Stimulated activated CD8-positive, alpha-beta memory T cell treated with anti-CD3 and anti-CD28 coated beads, Interleukin-4, amount 100 ng/mL, for 1 hour (primary cell): Measurements from ENCODE around the gene NENF.

Experiments
- DNase-seq, 2 donors: peaks; one replicate each; pipeline ENCODE4 v3.0.0-alpha.2; 2020; ENCODE audit warnings: low read depth in 2 of 2, low spot score in 1 of 2

The NENF gene

DNA sequence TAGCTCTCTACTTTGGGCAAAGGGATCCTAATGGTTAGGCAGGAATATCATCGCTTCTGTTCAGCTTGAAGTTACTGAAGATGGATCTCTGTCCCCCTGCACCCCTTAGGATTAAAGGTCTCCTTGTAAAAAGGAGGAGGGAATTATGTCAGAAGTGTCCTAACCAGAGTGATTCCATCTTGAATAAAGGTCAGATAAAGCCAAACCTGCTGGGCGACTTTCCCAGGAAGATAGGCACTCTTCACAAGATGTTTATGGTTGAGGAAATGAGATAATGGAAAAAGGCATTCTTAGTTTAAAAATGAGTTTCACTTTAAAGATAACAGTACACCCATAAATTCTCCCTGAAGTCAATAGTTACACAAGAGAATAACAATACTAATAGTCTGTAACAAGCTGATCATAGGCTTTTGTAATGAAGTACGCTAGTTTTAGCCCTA, 1.7 kb upstream of the NENF start:
- DNase-seq: no peak

DNA sequence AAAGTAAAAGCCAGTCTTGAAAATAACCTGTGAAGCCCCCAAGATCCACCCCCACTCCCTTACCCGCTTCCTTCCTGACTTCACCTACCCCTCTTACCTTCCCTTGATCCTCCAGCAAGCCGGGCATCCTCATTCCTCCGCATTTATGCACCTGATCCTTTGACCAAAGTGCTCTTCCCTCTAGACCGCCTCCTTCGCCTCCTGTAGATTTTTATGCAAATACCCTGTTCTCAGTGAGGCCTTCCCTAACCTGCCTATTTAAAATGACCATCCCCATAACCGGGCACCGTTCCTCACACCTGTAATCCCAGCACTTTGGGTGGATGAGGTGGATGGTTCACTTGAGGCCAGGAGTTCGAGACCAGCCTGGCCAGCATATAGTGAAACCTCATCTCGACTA, 1.1 kb upstream of the NENF start:
- no peak for DNase-seq

DNA sequence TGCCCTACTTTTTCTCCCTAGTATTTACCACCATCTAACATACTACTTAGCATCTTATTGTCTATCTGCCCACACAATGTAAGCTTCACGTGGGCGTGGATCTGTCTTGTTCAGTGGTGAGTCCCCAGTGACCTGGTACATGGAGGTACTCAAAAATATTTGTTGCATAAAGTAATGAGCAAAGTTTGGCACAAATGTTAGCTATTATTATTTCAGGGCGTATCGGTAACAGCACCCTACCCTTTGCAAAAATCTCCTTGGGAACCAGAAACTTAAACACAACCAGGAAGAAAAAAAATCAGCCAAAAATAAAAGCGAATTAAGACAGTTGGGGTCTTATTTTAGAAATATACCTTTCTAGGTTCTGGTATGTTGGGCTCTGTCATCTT, 454 bp upstream of the NENF start:
- DNase-seq: no peak

DNA sequence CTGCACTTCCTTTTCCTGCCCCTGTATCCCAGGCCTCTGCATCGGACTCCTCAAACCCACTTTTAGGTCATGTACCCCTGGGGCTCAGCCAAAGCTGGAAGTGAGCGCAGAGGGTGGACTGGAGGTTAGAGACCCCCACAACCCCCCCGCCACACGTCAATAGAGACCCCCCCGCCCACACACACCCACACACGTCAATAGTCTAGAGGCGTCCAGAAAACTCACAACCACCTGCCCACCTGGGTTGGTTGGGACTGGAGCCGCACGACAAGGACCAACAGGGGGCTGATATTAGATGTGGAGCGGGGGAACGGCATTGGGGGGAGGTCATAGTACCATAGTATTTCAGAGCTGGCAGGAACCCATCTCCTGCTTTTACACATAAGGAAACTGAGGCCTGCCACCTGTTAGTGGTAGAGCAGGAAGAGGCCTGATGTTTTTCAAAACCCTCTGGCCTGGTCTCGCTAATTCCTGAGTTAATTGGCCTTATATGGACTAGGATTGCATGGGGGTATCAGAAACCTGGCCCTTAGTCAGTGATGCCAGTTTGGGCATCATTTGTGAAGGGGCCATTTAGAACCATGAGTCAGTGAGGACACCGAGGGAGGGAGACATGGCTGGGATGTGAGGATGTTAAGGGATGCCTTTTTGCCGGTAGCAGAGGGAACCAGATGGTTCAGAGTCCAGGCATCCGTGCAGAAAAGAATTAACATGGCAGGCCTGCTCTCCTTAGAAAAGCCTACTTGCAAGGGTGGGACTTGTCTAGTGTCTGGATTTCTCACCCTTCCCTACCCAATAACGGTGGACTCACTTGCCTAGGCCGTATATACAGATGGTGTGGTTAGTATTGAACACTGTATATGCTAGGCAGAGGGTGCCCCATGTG, 1.1 kb downstream of the NENF start:
- no peak for DNase-seq

DNA sequence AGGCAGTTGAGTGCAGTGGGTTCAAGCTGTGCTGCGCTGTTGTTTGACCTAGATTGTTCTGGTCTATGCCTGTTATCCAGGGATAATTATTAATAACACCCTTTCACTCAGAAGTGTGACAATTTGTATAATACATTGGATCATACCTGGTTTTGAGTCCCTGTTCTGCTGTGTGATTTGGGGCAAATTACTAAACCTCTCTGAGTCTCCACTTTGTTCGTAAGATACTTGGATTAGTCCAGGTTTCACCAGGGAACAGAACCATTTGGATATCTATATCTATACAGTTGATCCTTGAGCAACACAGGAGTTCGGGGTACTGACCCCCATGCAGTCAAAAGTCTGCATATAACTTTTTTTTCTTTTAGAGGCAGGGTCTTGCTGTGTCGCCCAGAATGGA, 2.3 kb downstream of the NENF start:
- DNase-seq: no peak

DNA sequence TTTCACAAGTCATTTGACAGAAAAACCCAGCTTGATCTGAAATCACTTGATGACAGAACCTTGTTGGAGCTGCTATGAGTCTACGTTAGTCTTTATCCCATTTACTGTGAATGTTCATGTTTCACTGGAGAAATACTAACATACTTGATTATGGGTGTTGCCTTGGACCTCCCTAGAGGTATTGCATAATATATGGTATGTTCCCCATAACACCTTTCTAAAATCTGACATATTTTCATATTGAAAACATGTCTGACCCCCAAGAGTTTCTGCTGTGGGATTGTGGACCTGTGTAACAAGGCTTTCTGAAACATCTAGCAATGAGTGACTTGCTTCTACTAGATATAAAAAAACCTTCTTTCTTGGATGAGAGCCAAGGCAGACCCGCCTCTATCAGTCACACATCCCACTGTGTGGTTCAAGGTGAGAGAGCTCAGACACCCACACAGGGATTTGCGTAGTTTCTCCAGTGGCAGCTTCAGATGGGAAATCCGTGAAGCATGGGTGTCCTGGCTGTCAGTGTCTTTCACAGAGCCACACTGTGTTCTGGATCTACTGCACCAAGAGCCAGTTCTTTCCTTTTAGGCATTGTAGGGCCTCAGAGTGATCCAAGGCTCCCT, 4.6 kb downstream of the NENF start:
- no peak for DNase-seq

DNA sequence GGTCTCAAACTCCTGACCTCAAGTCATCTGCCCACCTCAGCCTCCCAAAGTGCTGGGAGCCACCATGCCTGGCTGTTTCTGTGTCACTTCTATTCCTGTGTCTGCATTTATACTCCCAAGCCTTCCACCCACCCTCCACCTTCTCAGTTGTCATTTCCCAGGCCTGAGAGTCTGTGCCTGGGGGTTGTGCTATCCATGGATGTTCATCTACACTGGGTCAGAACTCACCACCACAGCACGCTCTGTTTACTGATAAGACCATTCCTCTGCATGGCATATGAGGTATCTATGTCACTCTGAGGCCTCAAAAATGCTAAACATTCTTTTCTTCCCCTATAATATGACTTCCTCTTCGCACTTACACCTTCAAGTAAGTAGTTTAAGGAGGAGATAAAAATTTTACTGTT, 6.1 kb downstream of the NENF start:
- DNase-seq: no peak

DNA sequence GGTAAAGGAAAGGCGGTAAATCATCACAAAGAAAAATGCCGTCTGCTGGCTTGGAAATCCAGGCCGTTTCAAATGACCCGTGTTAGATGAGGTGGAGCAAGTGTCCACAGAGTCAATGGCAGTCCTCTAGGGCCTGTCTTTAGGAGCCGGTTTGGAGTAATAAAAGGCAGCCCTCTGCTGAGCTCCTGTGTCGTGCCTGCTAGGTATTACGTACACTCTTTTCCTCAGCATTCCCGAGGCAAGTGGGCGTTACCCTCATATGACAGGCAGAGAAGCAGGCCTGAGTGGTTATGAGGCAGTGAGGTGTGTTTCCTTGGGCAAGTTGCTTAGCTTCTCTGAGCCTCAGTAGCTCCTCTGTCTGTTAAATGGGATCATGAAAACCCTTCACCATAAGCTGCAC, 7.7 kb downstream of the NENF start:
- no peak for DNase-seq

DNA sequence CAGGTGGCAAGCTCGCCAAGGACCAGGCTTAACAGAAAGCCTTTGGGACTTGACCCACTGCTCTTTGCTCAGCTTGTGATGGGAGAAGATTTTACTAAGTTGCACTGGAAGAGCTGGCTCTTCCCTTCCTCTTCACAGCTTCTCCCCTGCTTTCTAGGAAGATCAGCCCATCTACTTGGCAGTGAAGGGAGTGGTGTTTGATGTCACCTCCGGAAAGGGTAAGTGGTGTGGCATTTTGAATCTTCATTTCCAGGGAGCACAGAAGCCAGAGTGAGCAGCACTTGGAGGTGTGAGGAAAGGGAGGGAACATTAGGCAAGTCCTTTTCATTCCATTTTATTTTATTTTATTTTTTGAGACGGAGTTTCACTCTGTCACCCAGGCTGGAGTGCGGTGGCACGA, 9.7 kb downstream of the NENF start:
- no peak for DNase-seq

DNA sequence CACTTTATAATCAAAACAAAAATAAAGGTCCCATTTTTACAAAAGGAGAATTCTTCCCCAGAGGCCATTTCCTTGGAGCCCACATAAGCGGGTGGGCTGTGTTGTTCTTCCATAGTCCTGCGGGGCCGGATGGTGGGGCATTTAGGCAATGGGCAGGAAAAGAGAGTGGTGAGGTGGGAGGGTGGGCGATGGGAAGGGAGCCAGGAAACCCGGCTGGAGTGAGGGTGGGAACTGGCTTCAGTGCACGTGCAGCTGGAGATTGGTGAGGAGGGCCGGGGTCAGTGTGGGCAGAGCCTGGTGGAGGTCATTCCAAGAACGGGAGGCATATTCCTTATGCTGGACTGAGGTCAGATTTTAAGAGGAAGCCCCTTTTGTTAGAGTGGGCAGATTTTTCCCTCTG, 13.6 kb downstream of the NENF start:
- DNase-seq: no peak

DNA sequence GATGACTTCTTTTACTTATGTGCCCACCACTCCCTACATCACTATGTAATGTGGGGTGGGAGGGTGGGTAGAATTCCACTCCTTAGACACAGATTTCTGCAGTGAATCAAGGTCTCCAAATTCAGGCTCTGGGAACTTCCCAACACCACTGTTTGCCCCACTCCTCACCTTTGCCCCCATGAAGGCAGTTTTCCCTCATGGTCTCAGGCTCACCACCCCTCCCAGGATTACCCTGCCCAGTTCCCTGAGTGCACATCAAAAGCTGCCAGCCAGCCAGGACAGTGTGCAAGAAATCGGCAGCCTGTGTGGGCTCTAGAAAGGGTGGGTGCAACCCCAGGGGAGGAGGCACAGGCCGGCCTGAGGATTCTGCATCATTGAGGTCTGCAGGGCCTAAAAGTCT, 14.8 kb downstream of the NENF start:
- DNase-seq: no peak

DNA sequence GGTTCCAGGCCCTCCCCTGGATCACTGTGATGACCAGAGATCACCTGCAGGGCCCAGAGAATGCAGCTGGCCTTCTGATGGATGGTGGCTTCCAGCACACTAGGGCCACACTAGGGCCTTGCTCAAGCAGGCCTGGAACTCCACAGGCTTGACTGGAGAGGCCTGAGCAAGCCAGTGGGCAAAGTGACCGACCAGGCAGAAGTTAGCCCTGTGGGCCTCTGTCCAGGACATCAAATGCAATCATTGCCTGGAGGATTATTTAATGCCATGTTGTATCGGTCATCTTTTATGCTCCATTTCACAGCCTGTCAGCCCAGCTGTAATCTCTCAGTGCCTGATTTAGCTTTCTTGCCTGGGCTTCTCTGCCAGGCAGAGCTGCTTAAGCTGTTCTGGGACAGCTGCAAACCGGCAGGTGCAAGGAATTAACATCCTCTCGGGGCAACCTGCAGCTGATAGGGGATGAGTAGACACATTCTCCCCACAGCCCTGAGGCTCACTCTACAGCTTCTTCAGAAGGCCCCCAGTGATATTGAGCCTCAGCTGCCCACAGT, 17.7 kb downstream of the NENF start:
- DNase-seq: no peak

DNA sequence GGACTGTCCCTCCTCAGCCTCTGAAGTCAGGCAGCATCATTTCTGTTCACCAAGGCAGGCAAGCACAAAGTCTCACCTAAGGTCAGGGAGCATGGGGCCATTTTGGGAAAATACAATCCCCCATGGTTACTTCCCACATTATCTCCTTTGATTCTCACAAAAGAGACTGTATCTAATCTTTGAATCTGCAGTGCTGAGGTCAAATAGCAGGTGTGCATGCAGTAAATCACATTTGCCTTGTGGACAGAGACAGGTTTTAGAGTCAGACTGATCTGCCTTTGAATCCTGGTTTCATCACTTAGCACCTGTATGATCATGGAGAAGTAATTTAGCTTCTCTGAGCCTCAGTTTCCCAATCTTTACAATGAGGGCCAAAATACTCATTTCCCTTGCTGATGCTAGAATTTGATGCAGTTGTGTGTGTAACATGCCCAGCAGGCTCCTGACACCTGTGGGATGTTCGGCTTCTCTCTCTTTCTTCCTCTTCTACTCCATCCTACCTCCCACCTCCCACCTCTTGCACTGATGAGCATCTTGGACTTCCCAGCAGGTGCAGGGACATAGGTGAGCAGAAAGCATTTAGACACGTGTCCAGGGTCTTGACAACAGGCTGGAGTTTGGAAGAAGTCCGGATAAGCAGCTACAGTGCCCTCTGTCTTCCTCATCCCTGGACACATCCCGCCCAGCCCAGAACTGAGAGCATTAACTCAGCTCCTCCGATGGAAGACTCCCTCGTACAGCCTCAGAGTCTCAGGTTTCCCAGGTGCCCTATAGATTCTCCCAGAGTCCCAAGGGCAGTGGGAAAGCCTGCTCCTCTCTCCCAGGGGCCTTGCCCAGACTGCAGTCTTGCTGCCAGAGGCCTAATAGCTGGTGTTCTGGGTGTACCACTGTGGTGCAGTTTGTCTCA, 18.9 kb downstream of the NENF start:
- no peak for DNase-seq

DNA sequence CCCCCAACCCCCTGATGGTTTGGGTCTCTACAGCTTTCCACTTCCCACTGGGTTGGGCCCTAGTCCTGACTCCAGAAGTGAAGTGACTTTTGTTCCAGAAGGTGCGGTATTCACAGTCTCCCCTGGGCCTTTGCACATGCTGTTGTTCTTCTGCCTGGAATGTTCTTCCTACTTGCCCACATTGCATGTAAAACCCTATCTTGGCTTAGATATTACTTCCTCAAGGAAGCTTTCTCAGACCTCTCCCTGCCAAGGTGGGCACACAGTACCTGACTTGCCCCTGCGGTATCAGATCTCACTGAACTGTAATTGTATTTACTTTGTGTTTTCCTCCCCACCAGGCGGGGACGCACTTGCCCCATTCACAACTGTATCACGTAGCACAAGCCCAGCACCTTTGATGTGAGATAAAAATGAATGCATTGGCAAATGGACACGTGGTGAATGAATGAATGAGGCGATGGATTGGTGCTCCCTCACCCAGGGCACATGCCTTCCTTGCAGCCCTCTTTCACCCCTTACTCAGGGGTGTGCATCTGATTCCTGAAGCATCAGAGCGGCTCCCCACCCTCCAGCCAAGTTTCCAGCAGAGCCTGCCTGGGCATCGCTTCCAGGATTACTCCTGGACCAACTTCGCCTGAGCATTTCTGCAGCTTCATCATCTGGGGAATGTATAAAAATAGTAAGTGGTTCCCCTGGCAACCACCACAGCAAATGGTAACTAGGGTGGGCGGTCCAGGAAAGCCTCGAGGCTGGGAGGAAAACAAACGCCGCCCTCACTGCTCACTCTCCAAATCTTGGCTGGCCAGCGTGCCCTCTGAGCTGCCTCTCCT, 19.8 kb downstream of the NENF start:
- no peak for DNase-seq

DNA sequence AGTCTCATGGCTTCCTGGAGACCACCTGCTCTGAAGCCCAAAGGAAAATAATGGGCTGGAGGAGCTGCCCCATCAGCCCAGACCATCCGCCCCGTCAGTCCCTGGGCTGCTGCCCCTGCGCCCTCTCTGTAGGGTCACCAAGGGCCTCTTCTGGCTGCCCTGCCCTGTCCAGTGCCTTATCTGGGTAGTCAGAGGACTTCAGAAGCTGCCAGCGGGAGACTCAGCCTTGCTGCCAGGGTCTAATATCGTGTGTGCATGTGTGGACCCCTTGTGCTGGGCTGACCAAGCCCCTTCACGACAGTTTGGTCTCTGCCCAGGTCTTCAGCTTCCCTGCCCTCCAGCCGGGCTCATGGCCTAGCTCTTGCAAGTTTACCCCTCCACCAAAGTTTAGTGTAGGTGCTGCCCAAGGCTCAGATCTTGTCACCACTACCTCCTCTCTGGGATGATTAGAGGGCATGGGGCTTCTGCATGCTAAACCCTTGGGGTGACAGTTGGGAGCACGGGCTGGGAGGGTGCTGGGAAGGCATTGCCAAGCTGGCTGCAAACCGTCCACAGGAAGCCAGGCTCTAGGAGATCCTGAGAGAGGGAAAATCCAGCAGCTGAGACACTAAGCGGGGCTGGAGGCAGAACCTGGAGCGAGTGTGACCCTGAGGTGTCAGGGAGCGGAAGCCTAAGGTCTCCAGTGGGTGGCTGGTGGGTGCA, 20.6 kb downstream of the NENF start:
- no peak for DNase-seq

DNA sequence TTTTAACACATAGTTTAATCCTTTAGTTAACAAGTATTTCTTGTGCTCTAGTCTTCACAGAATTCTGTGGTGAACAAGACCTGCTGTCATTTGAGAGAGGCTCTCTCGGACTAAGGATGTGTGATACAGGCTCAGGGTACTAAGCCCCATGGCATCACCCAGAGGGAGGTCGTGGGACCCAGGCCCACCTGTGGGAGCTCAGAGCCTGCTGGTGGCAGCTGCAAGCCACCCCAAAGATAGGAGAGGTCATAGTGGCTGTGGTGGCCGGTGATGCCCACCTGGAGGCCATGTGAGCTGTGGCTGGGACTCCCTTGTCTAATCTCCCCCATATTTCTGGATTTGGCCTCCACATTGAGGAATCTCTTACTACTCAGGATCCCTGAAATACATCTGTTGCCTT, 22.0 kb downstream of the NENF start:
- DNase-seq: no peak

DNA sequence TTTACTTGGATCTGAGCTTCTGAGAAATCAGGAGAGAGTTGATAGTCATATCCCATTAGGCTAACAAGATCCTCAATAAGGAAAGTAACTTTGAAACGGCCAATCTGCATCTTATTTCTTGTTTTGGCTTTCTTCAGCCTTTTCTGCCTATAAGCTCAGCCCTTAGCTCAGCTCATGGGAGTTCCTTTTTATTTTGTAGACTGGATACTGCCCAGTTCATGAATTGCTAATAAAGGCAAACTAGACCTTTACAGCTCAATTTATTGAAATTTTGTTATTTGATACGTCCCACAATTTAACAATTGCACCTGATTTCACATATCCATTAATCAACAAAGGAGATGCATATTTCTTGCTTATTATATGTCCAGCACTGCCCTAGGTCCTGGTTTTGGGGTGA, 22.7 kb downstream of the NENF start:
- no peak for DNase-seq

DNA sequence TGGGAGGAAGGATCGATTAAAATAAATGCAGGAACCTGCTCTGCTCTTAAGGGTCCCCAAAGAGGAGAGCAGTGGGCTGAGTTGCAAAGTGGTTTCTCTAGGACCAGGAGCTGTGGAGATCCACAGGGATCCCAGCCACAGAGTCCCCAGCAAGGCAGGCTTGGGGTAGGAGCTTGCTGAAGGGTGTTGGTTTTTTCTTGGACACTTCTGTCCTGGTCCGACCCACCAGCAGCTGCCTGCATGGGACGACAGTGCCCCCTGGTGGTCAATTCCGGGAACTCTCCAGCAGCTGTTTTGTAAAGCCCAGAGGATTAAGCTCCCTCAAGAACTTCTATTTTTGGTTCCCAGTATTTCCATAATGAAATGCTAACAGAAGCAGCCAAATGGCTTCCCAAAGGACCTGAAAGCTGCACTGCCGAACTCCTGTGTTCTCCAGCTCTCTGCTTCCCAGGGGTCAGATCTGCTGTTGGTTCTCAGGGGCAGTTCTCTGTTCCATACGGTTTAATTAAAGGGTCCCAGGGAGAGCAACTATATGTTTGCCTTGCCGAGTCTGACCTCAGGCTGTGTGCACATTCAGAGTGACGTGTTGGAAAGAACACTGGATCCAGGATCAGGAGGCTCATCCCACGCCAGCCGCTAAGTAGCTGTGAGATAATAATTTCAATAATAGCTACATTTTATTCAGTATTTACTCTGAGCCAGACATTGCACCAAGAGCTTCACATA, 23.2 kb downstream of the NENF start:
- peak; percentile 80 to 83 for DNase-seq

DNA sequence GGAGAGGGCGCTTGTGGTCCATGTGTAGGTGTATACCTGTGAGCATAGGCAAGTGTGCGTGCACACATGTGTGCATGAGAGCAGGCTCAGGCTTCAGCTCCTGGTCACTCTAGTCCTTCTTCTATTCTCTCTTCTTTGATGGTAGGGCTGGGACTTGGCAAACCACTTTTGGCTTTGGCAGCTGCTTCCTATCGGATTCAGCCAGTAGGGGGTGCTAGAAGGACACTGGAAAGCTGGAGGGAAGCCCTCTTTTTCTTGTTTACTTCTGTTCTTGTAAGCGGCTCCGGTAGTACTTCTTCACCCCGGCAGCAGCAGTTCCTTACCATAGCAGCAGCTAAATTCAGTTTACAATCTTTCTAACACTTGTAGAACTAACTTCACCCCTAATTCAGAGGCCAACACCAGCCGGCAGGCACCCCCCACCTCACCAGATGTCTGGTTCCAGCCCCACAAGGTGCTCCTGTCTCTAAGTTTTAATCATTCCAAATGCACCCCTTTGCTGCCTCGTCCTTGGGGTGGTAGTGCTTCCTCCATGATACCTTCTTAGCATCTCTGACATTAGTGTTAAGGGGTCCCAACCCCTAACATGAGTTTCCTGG, 25.1 kb downstream of the NENF start:
- DNase-seq: no peak
